HCT116 (cell line): ENCODE results near the gene KLRD1.

Experiments used
- POLR2A ChIP-seq: IDR thresholded peaks from 2 replicates; pipeline ENCODE4 v1.7.0; 2011; ENCODE audit warnings: borderline replicate concordance; ENCODE audit not compliant: insufficient read depth, insufficient read length; ENCODE audit errors: extremely low read depth
- TF ChIP-seq, protein P1 (sequence below), 3 experiments: fragments of 200-600 bp in 1 of 3; sonication (generic) in 1 of 3; IDR thresholded peaks in 2 of 3; conservative IDR thresholded peaks in 1 of 3; 2 replicates each; pipeline ENCODE4 v1.5.1; 2012 to 2017; ENCODE audit warnings: low read depth in 2 of 3, low read length in 2 of 3, antibody characterized with exemption in 1 of 3, borderline replicate concordance in 1 of 3, control low read depth in 1 of 3, mild to moderate bottlenecking in 1 of 3, mixed read lengths in 1 of 3, mixed run types in 1 of 3, moderate library complexity in 1 of 3; ENCODE audit not compliant: insufficient read depth in 1 of 3

DNA sequence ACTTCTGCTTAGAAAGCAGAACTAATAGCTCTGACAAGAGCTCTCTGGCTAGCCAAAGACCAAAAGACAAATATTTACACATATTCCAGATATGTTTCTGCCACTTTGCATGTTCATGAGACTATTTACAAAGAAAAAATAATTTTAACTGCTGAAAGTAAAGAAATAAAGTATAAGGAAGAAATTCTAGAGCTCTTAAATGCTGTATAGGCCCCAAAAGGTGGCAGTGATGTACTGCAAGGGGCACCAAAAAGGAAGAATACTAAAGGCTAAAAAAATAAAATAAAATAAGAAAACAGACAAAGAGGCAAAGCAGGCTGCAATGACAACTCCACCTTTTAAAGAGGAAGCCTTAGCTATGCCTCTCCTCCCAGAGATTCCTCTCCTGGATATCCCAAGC, 59.2 kb downstream of the KLRD1 start:
- TF ChIP-seq, protein P1, sequence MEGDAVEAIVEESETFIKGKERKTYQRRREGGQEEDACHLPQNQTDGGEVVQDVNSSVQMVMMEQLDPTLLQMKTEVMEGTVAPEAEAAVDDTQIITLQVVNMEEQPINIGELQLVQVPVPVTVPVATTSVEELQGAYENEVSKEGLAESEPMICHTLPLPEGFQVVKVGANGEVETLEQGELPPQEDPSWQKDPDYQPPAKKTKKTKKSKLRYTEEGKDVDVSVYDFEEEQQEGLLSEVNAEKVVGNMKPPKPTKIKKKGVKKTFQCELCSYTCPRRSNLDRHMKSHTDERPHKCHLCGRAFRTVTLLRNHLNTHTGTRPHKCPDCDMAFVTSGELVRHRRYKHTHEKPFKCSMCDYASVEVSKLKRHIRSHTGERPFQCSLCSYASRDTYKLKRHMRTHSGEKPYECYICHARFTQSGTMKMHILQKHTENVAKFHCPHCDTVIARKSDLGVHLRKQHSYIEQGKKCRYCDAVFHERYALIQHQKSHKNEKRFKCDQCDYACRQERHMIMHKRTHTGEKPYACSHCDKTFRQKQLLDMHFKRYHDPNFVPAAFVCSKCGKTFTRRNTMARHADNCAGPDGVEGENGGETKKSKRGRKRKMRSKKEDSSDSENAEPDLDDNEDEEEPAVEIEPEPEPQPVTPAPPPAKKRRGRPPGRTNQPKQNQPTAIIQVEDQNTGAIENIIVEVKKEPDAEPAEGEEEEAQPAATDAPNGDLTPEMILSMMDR (IDR thresholded peaks at IDR 0.05 in 2 of 3, conservative IDR thresholded peaks at IDR 0.05 in 1 of 3; ENCODE audit: borderline replicate concordance in 1 of 3, insufficient read depth in 1 of 3, low read depth in 2 of 3, low read length in 2 of 3), result peak; percentile 31 to 46 (median 38); a peak in 4 of 6 replicates
- no peak for TF ChIP-seq POLR2A
